KOPT-K1 (cell line): ENCODE measurements around the gene ARMC7.

ENCODE experiments used
- H3K27ac ChIP-seq: fragments of 200-600 bp; sonication (generic); 2 replicates; pipeline ENCODE4 v1.5.1; 2016; ENCODE audit warnings: antibody characterized with exemption, mild to moderate bottlenecking, low read depth, low read length; ENCODE audit not compliant: poor library complexity, severe bottlenecking
- H3K36me3 ChIP-seq: fragments of 200-600 bp; sonication (generic); 2 replicates; pipeline ENCODE4 v1.5.1; 2017; ENCODE audit warnings: antibody characterized with exemption, mild to moderate bottlenecking, low read length, moderate library complexity; ENCODE audit not compliant: insufficient read depth
- H3K9me3 ChIP-seq: fragments of 200-600 bp; sonication (generic); 2 replicates; pipeline ENCODE4 v1.5.1; 2017; ENCODE audit warnings: antibody characterized with exemption, low read length, mild to moderate bottlenecking; ENCODE audit not compliant: insufficient read depth, poor library complexity, severe bottlenecking

Gene ARMC7

DNA sequence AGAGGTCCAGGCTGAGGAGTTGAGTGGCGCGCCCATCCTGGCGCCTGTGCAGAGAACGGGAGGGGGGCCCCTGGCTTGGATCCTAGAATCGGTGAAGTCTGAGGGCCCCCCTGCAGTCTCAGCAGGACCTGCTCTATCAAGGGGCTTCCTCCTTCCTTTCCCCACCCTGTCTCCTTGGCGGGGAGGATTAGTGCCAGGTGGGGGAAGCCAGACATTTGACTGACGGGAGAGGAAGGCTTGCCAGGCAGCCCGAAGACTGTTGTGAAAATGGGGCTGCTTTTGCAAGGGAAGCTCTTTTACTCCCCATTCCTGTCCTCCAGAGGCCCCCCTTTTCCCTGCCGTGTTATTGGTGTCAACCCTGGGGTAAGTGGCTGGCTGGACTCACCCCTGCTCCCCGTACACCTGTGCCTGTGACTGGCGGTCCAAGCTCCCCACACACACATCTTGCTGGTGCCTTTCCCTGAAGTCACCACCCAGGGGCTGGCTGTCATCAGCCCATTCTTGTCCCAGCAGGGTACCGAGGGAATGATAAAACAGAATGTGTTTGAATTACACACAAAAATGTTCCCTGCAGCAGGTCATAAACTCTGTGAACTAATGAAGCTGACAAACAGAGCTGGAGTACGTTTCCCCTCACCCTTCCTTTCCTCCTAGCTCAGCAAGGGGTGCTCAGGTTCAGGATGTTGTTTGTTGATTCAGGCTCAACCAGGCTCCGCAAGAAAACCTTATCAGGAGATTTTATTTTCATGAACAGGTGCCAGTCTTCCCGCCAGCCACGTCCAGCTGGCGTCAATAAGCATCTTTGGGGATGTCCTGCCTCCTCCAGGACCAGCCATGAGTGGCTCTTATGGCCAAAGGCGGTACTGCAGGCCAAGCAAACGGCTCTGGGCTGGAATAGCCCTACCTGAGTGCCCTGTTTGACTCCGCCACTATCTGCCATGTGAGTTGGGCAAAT lies 4.4 kb upstream of the ARMC7 start:
- no peaks in the 10 kb centered on the region for H3K9me3 ChIP-seq
- no peaks in the 10 kb centered on the region for H3K36me3 ChIP-seq
- H3K27ac ChIP-seq = no peak overlapping the region

DNA sequence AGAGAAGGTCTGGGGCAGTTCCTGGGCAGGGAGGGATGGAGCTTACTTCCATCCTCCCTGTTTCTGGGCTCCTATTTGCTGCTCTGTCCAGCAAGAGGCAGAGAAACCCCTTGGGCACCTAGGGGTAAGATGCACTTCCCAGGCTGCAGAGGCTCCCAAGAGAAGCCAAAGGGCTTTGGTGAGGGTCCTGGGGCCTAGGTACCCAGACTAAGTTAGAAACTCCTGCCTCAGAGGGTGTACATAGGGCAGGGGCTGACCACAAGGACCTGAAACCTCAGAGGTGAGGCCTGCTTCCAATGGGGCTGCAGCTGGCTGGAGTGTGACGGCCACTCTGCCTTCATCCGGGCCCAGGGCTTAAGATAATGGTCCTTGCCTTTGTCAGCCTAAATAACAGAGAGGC lies 1.6 kb upstream of the ARMC7 start:
- Histone ChIP-seq H3K27ac (no peak overlapping the region), H3K9me3 (no peaks in the 10 kb centered on the region), H3K36me3 (no peaks in the 10 kb centered on the region)

DNA sequence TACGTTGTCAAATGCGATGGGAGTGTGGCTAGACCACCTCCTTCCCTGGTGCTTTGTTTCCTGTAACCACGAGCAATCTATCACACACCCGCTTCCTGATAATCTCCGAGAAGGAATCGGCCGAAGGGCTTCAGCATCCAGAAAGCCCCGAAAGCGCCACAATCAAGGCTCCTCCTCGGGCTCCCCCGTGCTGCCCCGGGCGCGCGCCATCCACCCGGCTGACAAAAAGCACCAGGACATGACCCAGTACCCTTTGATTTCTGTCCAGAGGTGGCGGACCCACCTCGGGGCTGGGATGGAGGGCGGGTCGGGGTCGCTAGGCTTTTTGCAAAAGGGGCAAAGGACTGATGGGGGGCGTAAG lies 743 bp upstream of the ARMC7 start:
- Histone ChIP-seq H3K9me3 (no peaks in the 10 kb centered on the region), H3K36me3 (no peaks in the 10 kb centered on the region), H3K27ac (peak overlapping the region; percentile 72)

- no peaks in the 10 kb centered on the region for H3K9me3 ChIP-seq
- H3K27ac ChIP-seq = peak overlapping the region; percentile 72
Observed at GRCh38 chr17:75110234-75110937, 617 bp downstream of the ARMC7 start.

GRCh38 chr17:75111777-75112335 lies 2.1 kb downstream of the ARMC7 start:
- H3K36me3 ChIP-seq = peaks cover 16% of the 10 kb centered on the region; the same call in 1 of the 2 replicates
- no peak overlapping the region for H3K27ac ChIP-seq
- no peaks in the 10 kb centered on the region for H3K9me3 ChIP-seq

More at GRCh38 chr17:75110234-75110937, 617 bp downstream of the ARMC7 start:
- peaks cover 2% of the 10 kb centered on the region; the same call in 1 of the 2 replicates for H3K36me3 ChIP-seq

DNA sequence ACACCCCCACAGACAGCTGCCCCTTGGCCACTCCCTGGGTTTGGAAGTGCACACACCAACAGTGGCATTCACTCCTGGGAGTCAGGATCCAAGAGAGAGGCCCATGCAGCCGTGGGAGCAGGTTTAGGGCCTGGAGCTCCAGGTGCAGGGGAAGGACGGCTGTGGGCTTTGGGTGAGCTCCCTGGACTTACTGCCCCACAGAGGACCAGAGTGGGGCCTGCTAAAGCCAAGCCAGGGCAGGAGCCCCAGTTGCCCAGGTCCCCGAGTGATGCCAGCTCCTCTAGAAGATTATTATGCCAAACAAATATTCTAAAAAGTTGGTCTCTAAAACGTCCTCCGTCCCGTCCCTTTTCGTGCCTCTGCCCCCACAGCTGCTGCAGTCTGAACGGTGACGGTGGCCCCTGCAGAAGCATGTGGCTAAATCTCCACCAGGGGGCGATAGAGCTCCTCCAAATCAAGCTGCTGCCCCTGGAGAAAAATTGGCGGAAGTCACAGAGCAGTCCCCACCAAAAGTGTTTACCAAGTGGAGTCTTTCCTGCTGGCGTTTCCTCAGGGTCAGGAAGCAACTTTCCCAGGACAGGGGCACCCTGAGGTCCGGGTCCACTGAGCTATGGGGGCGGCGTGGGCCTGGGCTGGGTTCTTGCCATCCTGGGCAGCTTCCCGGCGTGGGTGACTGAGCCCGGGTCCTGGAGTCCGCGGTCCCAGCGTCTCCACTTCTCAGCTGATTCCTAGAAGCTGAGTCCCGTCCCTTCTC lies 4.2 kb downstream of the ARMC7 start:
- H3K27ac ChIP-seq = peak overlapping the region; percentile 72
- H3K36me3 ChIP-seq = peaks cover 30% of the 10 kb centered on the region; the same call in 1 of the 2 replicates
- H3K9me3 ChIP-seq = no peaks in the 10 kb centered on the region

GRCh38 chr17:75114552-75115314 lies 5.0 kb downstream of the ARMC7 start:
- peak overlapping the region; percentile 72 for H3K27ac ChIP-seq
- no peaks in the 10 kb centered on the region for H3K9me3 ChIP-seq

GRCh38 chr17:75115555-75115954 lies 5.8 kb downstream of the ARMC7 start:
- Histone ChIP-seq H3K27ac (no peak overlapping the region), H3K9me3 (no peaks in the 10 kb centered on the region), H3K36me3 (peaks cover 40% of the 10 kb centered on the region; the same call in 1 of the 2 replicates)

More at GRCh38 chr17:75114552-75115314, 5.0 kb downstream of the ARMC7 start:
- peaks cover 33% of the 10 kb centered on the region; the same call in 1 of the 2 replicates for H3K36me3 ChIP-seq

GRCh38 chr17:75116737-75117136 lies 7.0 kb downstream of the ARMC7 start:
- no peaks in the 10 kb centered on the region for H3K9me3 ChIP-seq
- peaks cover 46% of the 10 kb centered on the region; the same call in 1 of the 2 replicates for H3K36me3 ChIP-seq
- H3K27ac ChIP-seq = no peak overlapping the region

DNA sequence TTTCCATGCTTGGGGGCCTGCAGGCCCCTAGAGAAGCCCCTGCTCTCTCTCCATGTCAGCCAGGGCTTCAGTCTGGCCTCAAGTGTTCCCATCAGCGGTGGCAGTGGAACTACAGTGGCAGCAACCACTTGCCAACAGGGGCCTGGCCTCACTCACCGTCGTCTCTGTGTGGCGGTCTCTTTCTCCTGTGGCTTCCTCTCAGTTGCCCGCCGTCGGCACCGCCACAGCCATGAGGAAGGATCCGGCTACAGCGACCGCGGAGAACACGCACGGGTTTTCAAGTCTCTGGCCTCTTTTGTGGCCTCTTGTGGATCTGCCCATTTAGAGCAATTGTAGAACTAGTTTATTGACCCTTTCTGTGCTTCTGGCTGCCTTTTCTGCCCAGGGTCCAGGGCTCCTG lies 8.5 kb downstream of the ARMC7 start:
- H3K36me3 ChIP-seq = peaks cover 46% of the 10 kb centered on the region; the same call in 1 of the 2 replicates
- H3K9me3 ChIP-seq = no peaks in the 10 kb centered on the region
- H3K27ac ChIP-seq = no peak overlapping the region

DNA sequence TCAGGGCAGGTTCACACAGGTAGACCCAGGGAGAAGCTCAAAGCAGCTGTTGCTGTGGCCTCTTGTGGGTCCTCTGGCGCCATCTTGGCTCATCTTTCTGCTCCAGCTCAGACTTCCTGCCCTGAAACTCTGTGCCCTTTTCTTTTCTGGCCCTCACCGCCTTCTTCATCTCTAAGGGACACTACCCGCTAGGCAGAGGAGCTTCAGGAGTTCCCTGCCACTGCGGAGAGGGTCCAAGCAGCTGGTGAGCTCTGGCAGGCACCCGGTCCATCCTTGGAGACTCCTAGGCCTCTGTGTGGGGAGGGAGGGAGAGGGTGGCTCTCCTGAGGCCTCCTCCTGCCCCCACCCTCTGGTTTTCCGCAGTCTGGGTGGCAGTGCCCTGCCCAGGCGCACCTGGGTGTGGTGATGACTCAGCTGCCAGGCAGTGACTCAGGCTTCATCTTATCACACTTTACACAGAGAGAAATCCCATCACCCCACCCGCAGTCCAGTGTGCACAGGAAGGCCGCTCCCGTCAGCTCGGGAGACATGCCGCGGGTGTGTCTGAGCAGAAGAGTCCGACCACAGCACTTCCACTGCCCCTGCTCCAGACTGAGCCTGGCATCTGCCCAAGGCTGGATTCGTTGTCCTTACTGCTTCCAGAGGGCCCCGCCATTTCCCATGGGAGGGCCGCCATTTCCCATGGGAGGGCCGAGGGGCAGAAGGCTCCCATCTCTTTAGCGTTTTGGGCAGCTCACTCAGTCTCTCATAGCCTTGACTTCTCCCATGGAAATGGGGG lies 14.5 kb downstream of the ARMC7 start:
- no peaks in the 10 kb centered on the region for H3K9me3 ChIP-seq
- H3K27ac ChIP-seq = no peak overlapping the region
- peaks cover 31% of the 10 kb centered on the region for H3K36me3 ChIP-seq

DNA sequence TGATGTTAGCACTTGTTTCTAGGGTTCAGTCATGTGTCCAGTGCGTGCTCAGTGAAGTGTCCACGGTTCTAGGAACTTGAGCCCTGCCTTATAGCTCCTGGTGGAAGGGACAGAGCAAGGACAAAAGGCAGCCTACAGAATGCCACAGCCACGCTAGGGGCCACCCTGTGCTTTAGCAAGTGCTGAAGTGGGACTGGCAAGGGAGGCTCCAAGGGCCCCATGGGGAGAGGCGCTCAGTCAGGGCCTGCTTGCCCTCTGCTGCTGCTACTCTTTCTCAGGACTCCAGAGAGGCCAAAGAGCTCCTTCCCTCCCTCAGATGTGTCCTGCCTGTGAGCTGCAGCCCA lies 15.0 kb downstream of the ARMC7 start:
- Histone ChIP-seq H3K36me3 (peaks cover 36% of the 10 kb centered on the region), H3K9me3 (no peaks in the 10 kb centered on the region), H3K27ac (no peak overlapping the region)

GRCh38 chr17:75125984-75126383 lies 16.2 kb downstream of the ARMC7 start:
- Histone ChIP-seq H3K9me3 (no peaks in the 10 kb centered on the region), H3K36me3 (peaks cover 33% of the 10 kb centered on the region), H3K27ac (no peak overlapping the region)
